Astrocyte (in vitro differentiated cells and primary cell): ENCODE measurements around the gene RASD1. TPM values are rescaled to one million over a fixed set of nuclear protein-coding genes. Genes with fewer than 3 reads are reported as not detected.

ENCODE experiments used
- DNase-seq: peaks from one replicate; pipeline ENCODE4 v3.0.0-alpha.2; 2010; ENCODE audit warnings: low read depth
- FAIRE-seq: peaks from 2 replicates; lab custom pipeline; 2011; peaks lifted over from hg19 to GRCh38; lab: Jason Lieb, UNC
- H2AFZ ChIP-seq: 2 replicates; pipeline ENCODE4 v1.6.0; 2012; ENCODE audit warnings: low read depth, low read length, inconsistent platforms
- H3K27ac ChIP-seq: 2 replicates; pipeline ENCODE4 v1.5.1; 2011; ENCODE audit warnings: low read depth, low read length, inconsistent platforms
- H3K27me3 ChIP-seq: 2 replicates; pipeline ENCODE4 v1.6.0; 2011; ENCODE audit warnings: low read length, inconsistent platforms; ENCODE audit not compliant: insufficient read depth
- H3K36me3 ChIP-seq: 2 replicates; pipeline ENCODE4 v1.5.1; 2011; ENCODE audit warnings: low read length, inconsistent platforms; ENCODE audit not compliant: insufficient read depth
- H3K4me1 ChIP-seq: 2 replicates; pipeline ENCODE4 v1.5.1; 2011; ENCODE audit warnings: low read length, inconsistent platforms; ENCODE audit not compliant: insufficient read depth
- H3K4me2 ChIP-seq: 2 replicates; pipeline ENCODE4 v1.6.0; 2012; ENCODE audit warnings: low read length, inconsistent platforms
- H3K4me3 ChIP-seq: 2 replicates; pipeline ENCODE4 v1.5.1; 2011; ENCODE audit warnings: low read depth, mild to moderate bottlenecking, low read length, inconsistent platforms; ENCODE audit not compliant: insufficient read depth
- H3K79me2 ChIP-seq: 2 replicates; pipeline ENCODE4 v1.6.0; 2012; ENCODE audit warnings: mild to moderate bottlenecking, low read length, inconsistent platforms; ENCODE audit not compliant: insufficient read depth
- H3K9ac ChIP-seq: 2 replicates; pipeline ENCODE4 v1.6.0; 2012; ENCODE audit warnings: mild to moderate bottlenecking, low read length, inconsistent platforms
- H3K9me3 ChIP-seq: 2 replicates; pipeline ENCODE4 v1.5.1; 2012; ENCODE audit warnings: low read depth, mild to moderate bottlenecking, low read length, inconsistent platforms; ENCODE audit not compliant: insufficient read depth
- H4K20me1 ChIP-seq: 2 replicates; pipeline ENCODE4 v1.6.0; 2012; ENCODE audit warnings: low read length, inconsistent platforms; ENCODE audit not compliant: insufficient read depth
- H3K27ac Mint-ChIP-seq: one replicate; pipeline ENCODE4 v1.8.0; 2021; ENCODE audit warnings: mild to moderate bottlenecking, mixed read lengths; ENCODE audit not compliant: unreplicated experiment
- H3K27me3 Mint-ChIP-seq: one replicate; pipeline ENCODE4 v1.8.0; 2021; ENCODE audit warnings: low read depth, mixed read lengths; ENCODE audit not compliant: unreplicated experiment
- H3K36me3 Mint-ChIP-seq: one replicate; pipeline ENCODE4 v1.8.0; 2021; ENCODE audit warnings: low read depth, mixed read lengths; ENCODE audit not compliant: unreplicated experiment
- H3K4me1 Mint-ChIP-seq: one replicate; pipeline ENCODE4 v1.8.0; 2021; ENCODE audit warnings: low read depth, mixed read lengths; ENCODE audit not compliant: unreplicated experiment
- H3K4me3 Mint-ChIP-seq: one replicate; pipeline ENCODE4 v1.8.0; 2021; ENCODE audit warnings: mild to moderate bottlenecking, moderate library complexity, mixed read lengths; ENCODE audit not compliant: unreplicated experiment
- H3K9me3 Mint-ChIP-seq: one replicate; pipeline ENCODE4 v1.8.0; 2021; ENCODE audit warnings: mild to moderate bottlenecking, mixed read lengths; ENCODE audit not compliant: unreplicated experiment
- CTCF ChIP-seq: IDR thresholded peaks from 2 replicates; pipeline ENCODE4 v1.5.1; 2011; ENCODE audit warnings: low read depth, mild to moderate bottlenecking, inconsistent platforms, low read length, moderate library complexity; ENCODE audit not compliant: insufficient read depth
- EZH2 ChIP-seq: IDR thresholded peaks from 2 replicates; pipeline ENCODE4 v1.6.1; 2012; ENCODE audit warnings: mild to moderate bottlenecking, low read length, inconsistent platforms; ENCODE audit not compliant: insufficient read depth
- total RNA-seq: library from RNA; stranded (reverse); gene quantifications from 2 replicates; pipeline ENCODE4 v1.2.1, GENCODE V29; 2021

RASD1 gene
- total RNA-seq, 1 donor from 2014 or later, result 0.77 TPM

DNA sequence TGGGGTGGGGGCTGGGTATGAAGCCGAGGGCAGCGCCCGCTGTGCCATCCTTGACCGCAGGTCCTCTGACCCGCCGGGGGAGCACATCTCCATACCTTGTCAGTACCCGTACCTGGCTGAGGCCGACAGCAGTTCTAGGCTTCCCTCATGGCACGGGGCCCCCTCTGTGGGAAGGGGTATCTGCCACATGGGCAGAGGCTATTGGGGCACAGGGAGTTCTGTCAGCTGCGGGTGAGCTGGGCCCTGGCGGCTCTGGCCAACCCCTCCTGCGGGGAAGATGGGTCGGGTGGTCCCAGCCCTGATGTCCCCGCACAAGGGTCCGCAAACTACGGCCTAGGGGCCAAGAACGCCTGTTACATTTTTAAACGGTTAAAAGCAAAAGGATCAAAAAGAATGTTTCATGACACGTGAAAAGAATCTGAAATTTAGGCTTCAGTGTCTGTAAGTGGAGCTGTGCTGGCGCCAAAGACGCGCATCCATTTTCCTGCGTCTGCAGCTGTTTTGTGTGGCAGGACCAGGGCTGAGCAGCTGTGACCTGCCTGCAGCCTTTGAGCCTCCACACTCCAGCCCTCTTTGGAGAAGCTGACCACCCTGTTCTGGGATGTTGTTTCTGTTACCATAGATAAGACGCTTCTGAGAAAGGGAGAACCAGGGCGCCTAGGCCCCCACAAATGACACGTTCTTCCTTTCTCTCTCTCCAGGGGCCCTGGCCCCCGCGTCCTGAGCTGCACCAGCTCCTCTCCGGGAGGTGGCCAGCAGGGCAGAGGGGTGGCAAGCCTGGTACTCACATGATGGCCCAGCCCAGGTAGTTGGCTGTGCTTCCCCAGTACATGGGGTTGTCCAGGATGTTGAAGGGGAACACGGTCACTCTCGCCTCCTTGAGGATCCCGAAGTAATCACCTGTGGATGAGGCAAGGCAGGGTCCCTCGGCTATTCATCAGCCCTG lies 12.7 kb upstream of the RASD1 start:
- Histone ChIP-seq H3K4me1 (peaks cover 10% of the 10 kb centered on the region), H3K9me3 (no peaks in the 10 kb centered on the region), H3K27me3 (no peaks in the 10 kb centered on the region), H3K36me3 (no peaks in the 10 kb centered on the region), H3K4me2 (no peak overlapping the region), H4K20me1 (peaks cover 45% of the 10 kb centered on the region), H3K79me2 (no peaks in the 10 kb centered on the region), H3K27ac (no peak overlapping the region), H3K4me3 (no peak overlapping the region), H3K9ac (no peak overlapping the region), H2AFZ (no peak overlapping the region)
- H3K27ac Mint-ChIP-seq, result no peak overlapping the region
- no peaks in the 10 kb centered on the region for H3K9me3 Mint-ChIP-seq
- FAIRE-seq (no peak), DNase-seq (no peak)
- H3K4me3 Mint-ChIP-seq, result no peak overlapping the region
- peaks cover 15% of the 10 kb centered on the region for H3K27me3 Mint-ChIP-seq
- peaks cover 2% of the 10 kb centered on the region for H3K36me3 Mint-ChIP-seq
- TF ChIP-seq CTCF (no peak), EZH2 (no peak)
- H3K4me1 Mint-ChIP-seq, result peaks cover 5% of the 10 kb centered on the region

DNA sequence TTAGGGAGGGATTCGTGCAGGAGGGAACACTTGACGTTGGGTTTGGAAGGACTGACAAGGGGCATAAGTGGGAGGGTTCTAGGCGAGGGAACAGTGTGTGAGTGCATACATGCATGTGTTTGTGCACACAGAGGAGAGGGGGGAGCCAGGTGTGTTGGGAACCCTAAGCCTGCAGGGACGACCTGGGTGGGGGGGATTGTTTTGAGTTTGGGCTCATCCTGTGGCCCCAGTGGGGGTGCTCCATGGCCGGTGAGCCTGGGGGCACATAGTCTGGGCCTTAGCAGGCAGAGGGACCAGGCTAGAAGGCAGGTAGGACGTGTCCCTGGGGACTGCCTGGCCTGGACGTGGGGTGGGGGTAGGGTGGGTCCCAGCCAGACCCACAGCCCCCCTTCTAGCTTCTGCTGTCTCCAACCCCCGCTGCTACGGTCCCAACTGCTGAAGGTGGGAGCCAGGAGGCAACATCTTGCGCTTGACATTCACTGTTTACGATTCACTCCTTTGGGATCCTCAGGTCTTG lies 11.9 kb upstream of the RASD1 start:
- no peak overlapping the region for H3K4me3 ChIP-seq
- Mint-ChIP-seq H3K36me3 (peaks cover 6% of the 10 kb centered on the region), H3K4me1 (peaks cover 5% of the 10 kb centered on the region), H3K27me3 (peaks cover 18% of the 10 kb centered on the region), H3K27ac (no peak overlapping the region), H3K9me3 (no peaks in the 10 kb centered on the region), H3K4me3 (no peak overlapping the region)
- FAIRE-seq (no peak), DNase-seq (no peak)
- no peaks in the 10 kb centered on the region for H3K79me2 ChIP-seq
- H2AFZ ChIP-seq, result no peak overlapping the region
- H4K20me1 ChIP-seq, result peaks cover 38% of the 10 kb centered on the region
- no peak overlapping the region for H3K4me2 ChIP-seq
- H3K9me3 ChIP-seq, result no peaks in the 10 kb centered on the region
- H3K9ac ChIP-seq, result no peak overlapping the region
- H3K4me1 ChIP-seq, result peaks cover 10% of the 10 kb centered on the region
- no peaks in the 10 kb centered on the region for H3K27me3 ChIP-seq
- H3K27ac ChIP-seq, result no peak overlapping the region
- H3K36me3 ChIP-seq, result no peaks in the 10 kb centered on the region
- TF ChIP-seq EZH2 (no peak), CTCF (no peak)
